Measurements from ENCODE around the gene CADM1. TPM values are rescaled to one million over a fixed set of nuclear protein-coding genes. Genes with fewer than 3 reads are reported as not detected.
A peak's percentile ranks its signal among the peaks of the same experiment; 100 is the strongest.

Gene CADM1
- total RNA-seq, 6 experiments from 2014 or later: 21.1 to 56.7 (median 30.6) TPM

DNA sequence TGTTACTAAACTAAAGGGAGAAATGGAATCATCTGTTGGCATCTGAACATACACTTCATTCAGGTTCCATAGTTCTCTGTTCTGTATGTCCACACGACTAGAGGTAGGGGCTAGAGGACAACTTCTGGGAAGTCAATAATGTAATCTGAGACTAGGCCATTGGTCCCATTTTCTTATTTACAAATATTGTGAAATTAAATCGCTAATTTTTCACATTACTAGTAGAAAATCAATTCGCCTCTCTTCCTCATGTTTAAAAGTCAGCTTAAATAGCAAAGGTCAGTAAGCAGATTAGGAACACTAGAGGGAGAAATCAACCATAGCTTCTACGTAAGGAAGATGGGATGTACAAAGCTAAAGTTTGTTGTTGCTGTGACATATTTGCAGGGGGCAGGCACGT, 59.7 kb downstream of the CADM1 start:
- H3K27ac ChIP-seq: peak overlapping the region in 2 of 3 donors; percentile 36 to 38
- DNase-seq: no peak
- no peaks in the 10 kb centered on the region for H3K9me3 ChIP-seq
- TF ChIP-seq POLR2A (IDR thresholded peaks at IDR 0.05): no peak
- TF ChIP-seq, protein P1, sequence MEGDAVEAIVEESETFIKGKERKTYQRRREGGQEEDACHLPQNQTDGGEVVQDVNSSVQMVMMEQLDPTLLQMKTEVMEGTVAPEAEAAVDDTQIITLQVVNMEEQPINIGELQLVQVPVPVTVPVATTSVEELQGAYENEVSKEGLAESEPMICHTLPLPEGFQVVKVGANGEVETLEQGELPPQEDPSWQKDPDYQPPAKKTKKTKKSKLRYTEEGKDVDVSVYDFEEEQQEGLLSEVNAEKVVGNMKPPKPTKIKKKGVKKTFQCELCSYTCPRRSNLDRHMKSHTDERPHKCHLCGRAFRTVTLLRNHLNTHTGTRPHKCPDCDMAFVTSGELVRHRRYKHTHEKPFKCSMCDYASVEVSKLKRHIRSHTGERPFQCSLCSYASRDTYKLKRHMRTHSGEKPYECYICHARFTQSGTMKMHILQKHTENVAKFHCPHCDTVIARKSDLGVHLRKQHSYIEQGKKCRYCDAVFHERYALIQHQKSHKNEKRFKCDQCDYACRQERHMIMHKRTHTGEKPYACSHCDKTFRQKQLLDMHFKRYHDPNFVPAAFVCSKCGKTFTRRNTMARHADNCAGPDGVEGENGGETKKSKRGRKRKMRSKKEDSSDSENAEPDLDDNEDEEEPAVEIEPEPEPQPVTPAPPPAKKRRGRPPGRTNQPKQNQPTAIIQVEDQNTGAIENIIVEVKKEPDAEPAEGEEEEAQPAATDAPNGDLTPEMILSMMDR (IDR thresholded peaks at IDR 0.05): peak; percentile 4 to 29 (median 19)
- H3K27me3 ChIP-seq: no peaks in the 10 kb centered on the region
- WGBS (ENCODE audit: insufficient coverage, low coverage, low lambda C conversion rate, missing lambda C conversion rate): 21% methylated on average over 5 of the region's 5 CpGs
- ATAC-seq: peak; percentile 78 to 90 (median 84)
- intact Hi-C loops (cut with DNase I): no loop called here
- H3K4me3 ChIP-seq: no peak overlapping the region
- peaks cover 0 to 27% (median 8%) of the 10 kb centered on the region in 4 donors for H3K4me1 ChIP-seq
- no peaks in the 10 kb centered on the region for H3K36me3 ChIP-seq

DNA sequence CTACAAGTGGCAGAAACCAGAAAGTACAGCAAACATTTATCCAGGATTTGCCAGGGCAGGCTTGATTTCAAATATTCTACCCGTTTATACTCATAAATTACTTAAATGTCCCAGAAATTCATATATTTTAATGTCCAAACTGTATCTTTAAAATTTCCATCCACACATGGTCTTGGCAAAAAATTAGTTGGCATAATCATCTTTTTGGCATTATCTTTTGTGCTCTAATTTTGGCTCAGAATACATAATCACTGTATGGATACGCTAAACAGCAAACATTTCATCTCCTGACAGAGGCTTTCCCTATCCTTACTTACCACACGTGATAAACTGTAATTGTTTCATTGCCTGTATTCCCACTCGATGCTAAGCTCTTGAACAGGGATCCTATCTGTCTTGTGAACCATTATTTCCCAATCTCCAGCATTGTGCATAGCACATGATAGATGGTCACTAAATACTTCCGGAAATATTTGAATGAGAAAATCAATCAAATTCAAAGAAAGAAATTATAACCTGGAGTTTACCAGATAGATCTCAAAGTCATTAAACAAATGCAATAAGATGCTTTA, 64.2 kb downstream of the CADM1 start:
- Histone ChIP-seq H3K4me1 (peaks cover 0 to 21% (median 8%) of the 10 kb centered on the region in 4 donors), H3K4me3 (no peak overlapping the region), H3K27ac (no peak overlapping the region), H3K27me3 (no peaks in the 10 kb centered on the region), H3K9me3 (no peaks in the 10 kb centered on the region), H3K36me3 (no peaks in the 10 kb centered on the region)
- DNase-seq (no peak), ATAC-seq (no peak)
- TF ChIP-seq, protein P1 (IDR thresholded peaks at IDR 0.05): no peak
- TF ChIP-seq POLR2A (IDR thresholded peaks at IDR 0.05): no peak
- 50% methylated on average over 5 of the region's 5 CpGs for WGBS (ENCODE audit: insufficient coverage, low coverage, low lambda C conversion rate, missing lambda C conversion rate)
- intact Hi-C loops (cut with DNase I): no loop called here

DNA sequence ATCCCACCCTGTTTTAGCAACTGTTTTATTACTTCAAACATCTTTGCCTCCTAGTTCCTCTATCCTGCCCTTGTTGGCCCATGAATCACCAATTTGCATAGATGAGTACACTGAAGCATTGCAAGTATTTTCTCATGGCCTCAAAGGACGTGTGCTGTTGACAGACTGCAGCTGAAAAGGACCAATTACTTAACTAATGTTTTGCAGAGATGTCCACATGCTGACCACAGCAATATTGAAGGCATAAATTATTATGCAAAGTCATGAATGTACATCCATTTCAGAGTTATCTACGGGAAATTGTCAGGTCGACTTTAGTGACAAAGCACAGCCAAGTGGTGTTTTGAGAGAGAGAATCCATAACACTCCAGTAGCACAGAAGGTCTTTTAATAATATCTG, 64.8 kb downstream of the CADM1 start:
- 34% methylated on average over 3 of the region's 3 CpGs for WGBS (ENCODE audit: insufficient coverage, low coverage, low lambda C conversion rate, missing lambda C conversion rate)
- ATAC-seq (peak in 1 of 4 donors; percentile 86), DNase-seq (no peak)
- no peaks in the 10 kb centered on the region for H3K27me3 ChIP-seq
- no peak overlapping the region for H3K4me3 ChIP-seq
- no peaks in the 10 kb centered on the region for H3K9me3 ChIP-seq
- H3K36me3 ChIP-seq: no peaks in the 10 kb centered on the region
- H3K4me1 ChIP-seq: peaks cover 0 to 17% (median 6%) of the 10 kb centered on the region in 4 donors
- TF ChIP-seq, protein P1 (IDR thresholded peaks at IDR 0.05): no peak
- no peak for TF ChIP-seq POLR2A (IDR thresholded peaks at IDR 0.05)
- no peak overlapping the region for H3K27ac ChIP-seq
- intact Hi-C loops (cut with DNase I): no loop called here

DNA sequence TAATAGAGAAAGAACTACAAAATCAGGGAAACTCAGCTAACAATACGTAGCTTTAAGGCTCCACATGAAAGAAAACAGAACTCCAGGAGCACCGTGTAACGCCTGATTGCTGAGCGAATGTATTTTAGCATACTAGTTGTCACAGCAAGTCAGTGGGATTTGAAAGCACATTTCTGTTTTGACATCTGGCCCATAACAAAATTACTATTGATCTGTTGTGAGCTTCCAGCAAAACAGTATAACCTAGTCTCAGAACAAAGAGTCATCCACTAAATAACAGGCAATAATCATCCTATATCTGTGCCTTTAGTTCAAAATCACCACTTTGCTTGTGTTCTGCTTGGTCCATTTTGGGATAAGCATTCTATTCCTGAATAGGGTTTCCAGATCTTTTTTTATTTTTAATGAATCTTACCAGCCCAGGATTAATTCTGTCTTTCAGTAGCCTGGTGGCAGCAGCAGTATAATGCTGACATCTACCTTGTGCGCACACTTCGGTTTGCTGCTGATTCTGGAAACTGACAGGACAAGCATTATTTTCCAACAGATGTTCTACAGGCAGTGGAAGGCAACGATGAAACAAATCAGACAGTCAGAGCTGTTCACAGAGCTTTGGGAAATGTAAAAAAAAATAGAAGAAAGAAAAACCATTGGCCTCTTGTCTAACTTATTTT, 66.2 kb downstream of the CADM1 start:
- Histone ChIP-seq H3K36me3 (no peaks in the 10 kb centered on the region), H3K27ac (no peak overlapping the region), H3K27me3 (no peaks in the 10 kb centered on the region), H3K9me3 (no peaks in the 10 kb centered on the region), H3K4me1 (peaks cover 0 to 11% (median 3%) of the 10 kb centered on the region in 4 donors), H3K4me3 (no peak overlapping the region)
- intact Hi-C loops (cut with DNase I): no loop called here
- TF ChIP-seq POLR2A (IDR thresholded peaks at IDR 0.05): no peak
- TF ChIP-seq, protein P1 (IDR thresholded peaks at IDR 0.05): no peak
- DNase-seq (no peak), ATAC-seq (peak in 3 of 4 donors; percentile 15 to 42 (median 20))
- WGBS (ENCODE audit: insufficient coverage, low coverage, low lambda C conversion rate, missing lambda C conversion rate): 70% methylated on average over 7 of the region's 7 CpGs

All from right lobe of liver (tissue), 6 donors.